ENCODE measurements around the gene ESPN.

DNA sequence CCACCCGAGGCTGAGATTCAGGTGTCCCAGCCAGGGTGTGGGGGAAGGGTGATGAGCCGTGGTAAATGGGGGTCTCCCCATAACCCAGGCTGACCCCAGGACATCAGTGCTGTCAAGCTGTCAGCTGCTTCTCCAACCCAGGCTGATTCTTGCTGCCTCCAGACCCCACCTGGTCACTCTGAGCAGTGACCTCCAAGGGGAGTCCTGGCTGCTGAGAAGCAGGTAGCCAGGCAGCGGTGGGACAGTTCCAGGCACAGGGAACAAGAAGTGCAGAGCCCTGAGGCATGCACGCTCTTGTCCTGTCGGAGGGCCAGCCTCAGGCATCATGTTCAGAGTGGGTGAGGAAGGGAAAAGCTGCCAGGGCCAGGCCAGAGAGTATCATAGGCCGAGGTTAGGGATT, 1.1 kb downstream of the ESPN start:
- TF ChIP-seq RCOR1 (IDR thresholded peaks at IDR 0.05; ENCODE audit: insufficient replicate concordance, low read length), result no peak
- TF ChIP-seq, protein P1, sequence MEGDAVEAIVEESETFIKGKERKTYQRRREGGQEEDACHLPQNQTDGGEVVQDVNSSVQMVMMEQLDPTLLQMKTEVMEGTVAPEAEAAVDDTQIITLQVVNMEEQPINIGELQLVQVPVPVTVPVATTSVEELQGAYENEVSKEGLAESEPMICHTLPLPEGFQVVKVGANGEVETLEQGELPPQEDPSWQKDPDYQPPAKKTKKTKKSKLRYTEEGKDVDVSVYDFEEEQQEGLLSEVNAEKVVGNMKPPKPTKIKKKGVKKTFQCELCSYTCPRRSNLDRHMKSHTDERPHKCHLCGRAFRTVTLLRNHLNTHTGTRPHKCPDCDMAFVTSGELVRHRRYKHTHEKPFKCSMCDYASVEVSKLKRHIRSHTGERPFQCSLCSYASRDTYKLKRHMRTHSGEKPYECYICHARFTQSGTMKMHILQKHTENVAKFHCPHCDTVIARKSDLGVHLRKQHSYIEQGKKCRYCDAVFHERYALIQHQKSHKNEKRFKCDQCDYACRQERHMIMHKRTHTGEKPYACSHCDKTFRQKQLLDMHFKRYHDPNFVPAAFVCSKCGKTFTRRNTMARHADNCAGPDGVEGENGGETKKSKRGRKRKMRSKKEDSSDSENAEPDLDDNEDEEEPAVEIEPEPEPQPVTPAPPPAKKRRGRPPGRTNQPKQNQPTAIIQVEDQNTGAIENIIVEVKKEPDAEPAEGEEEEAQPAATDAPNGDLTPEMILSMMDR (conservative IDR thresholded peaks at IDR 0.05; ENCODE audit: low read depth, low read length), result no peak
- TF ChIP-seq POLR2A (IDR thresholded peaks at IDR 0.05; ENCODE audit: low read depth, low read length), result no peak
- TF ChIP-seq BHLHE40 (IDR thresholded peaks at IDR 0.05; ENCODE audit: low read depth, low read length), result no peak
- TF ChIP-seq RFX5 (IDR thresholded peaks at IDR 0.05; ENCODE audit: low read depth, low read length), result no peak
- TF ChIP-seq RAD21 (IDR thresholded peaks at IDR 0.05; ENCODE audit: low read length), result no peak
- TF ChIP-seq, protein P2, sequence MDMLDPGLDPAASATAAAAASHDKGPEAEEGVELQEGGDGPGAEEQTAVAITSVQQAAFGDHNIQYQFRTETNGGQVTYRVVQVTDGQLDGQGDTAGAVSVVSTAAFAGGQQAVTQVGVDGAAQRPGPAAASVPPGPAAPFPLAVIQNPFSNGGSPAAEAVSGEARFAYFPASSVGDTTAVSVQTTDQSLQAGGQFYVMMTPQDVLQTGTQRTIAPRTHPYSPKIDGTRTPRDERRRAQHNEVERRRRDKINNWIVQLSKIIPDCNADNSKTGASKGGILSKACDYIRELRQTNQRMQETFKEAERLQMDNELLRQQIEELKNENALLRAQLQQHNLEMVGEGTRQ (IDR thresholded peaks at IDR 0.05; ENCODE audit: low read depth, low read length), result no peak
- no peak for TF ChIP-seq SMC3 (IDR thresholded peaks at IDR 0.05; ENCODE audit: low read depth, low read length)
- TF ChIP-seq MAZ (IDR thresholded peaks at IDR 0.05; ENCODE audit: borderline replicate concordance, low read depth, low read length), result no peak
